HG02973 (cell line): ENCODE measurements around the gene LRRC14B.
"Not testable (repeated sequence)": the region's sequence is repeated elsewhere in the genome, so short reads cannot be mapped to it uniquely, and the experiment has no call there.

Experiments used
- ATAC-seq: cut with Tn5 transposase; IDR thresholded peaks from one replicate; pipeline ENCODE4 v1.9.1; 2021; ENCODE audit warnings: moderate library complexity; ENCODE audit not compliant: unreplicated experiment

The LRRC14B gene

GRCh38 chr5:159448-160172 is 31.7 kb upstream of the LRRC14B start:
- no peak for ATAC-seq

DNA sequence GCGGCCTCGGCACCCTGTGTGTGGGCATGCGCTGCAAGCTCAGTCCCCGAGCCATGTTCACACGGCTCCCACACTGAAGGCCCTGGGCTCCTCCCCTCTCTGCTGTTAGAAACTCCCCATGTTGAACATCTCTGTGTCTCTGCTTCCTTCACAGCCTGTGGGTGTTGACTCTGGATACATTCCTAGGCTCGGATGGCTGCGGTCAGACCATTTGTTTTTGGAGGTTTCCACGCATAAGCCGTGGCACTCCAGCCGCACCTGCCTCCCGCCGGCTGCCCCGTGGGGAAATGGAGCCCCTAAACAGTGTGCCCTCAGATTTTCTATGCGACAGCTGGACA is 31.2 kb upstream of the LRRC14B start:
- ATAC-seq, result no peak

DNA sequence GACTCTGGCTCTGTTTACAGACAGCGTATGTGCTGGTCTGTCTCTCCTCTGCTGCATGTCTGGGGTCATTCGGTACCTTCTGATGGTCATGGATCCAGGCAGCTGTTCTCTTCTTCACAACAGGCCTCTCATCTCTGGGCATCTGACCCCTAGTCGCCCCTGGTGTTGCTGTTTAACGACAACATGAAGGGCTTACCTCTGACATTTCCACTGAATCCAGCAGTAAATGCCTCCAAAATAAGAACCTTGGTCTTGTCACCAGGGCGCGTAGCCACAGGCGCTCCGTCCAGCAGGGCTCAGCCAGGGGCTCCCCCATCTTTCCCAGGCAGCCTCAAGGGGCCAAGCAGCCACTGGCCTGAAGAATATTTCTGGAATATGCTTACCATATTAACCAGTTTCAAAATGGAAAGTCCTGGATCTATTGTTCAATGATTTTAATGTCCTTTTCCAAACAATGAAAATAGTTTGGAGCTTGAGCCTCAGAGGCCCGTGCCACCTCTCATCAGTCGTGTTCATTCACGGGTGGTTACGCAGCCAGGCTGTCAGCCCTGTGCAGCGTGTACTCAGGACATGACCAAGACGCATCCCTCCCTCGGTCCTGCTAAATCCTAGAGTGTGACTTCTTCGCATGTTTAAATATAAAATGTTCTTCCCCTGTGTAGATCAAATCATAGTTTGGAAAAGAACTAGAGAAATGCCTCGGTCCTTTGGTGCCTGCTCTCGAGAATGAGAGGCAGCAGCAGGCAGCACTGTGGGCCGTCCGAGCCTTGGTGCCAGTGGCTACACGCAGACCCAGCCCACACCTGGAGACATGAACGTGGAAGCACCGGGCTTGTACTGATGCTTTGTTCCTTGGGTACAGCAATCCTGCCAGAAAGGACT is 30.1 kb upstream of the LRRC14B start:
- ATAC-seq, result no peak

DNA sequence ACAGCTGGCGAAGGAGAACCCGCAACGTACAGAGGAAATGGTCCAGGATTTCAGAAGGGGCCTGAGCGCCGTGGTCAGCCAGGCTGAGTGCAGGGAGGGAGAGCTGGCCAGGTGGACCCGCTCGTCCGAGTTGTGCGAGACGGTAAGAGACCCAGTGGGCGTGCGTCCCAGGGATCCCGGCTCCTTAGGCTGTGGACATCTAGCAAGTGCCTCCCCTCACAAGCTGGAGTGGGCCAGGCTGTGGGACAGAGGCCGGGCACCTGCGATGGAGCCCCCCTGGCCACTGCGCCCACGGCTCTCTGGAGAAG is 29.5 kb upstream of the LRRC14B start:
- ATAC-seq, result no peak

DNA sequence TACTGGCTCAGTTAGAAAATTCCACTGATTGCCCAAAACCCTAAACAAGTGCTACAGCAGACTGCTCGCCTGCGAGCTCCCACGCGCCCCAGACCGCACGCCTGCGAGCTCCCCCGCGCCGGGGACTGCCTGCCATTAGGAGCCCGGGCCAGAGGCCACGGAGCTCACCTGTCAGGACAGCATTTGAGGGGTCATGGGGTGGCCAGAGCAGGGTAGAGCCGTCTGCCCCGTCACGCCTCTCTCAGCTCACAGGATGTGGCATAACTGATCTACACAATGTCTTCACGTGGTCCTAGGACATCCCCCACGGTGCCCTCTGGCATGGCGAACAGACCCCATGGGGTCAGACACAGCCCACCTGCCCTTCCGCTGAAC is 29.1 kb upstream of the LRRC14B start:
- no peak for ATAC-seq

GRCh38 chr5:162565-163337 is 28.5 kb upstream of the LRRC14B start:
- no peak for ATAC-seq

DNA sequence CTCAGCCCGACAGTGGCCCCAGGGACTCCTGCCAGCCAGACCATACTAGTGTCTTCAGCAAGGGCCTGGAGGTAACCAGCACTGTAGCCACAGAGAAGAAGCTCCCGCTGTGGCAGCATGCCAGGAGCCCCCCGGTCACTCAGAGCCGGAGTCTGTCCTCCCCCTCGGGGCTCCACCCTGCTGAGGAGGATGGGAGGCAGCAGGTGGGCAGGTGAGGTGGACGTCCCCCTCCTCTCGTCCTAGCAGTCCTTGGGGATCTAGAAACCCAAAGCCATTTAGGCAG is 28.0 kb upstream of the LRRC14B start:
- no peak for ATAC-seq

GRCh38 chr5:163841-164240 is 27.5 kb upstream of the LRRC14B start:
- ATAC-seq, result no peak

DNA sequence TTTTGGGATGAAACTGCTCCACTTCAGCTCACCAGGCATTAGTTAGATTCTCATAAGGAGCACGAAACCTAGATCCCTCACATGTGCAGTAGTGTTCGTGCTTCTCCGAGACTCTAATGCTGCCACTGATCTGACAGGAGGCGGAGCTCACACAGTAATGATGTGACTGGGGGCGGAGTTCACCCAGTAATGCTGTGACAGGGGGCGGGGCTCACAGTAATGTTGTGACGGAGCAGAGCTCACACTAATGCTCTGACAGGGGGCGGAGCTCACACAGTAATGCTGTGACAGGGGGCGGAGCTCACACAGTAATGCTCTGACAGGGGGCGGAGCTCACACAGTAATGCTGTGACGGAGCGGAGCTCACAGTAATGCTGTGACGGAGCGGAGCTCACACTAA is 27.1 kb upstream of the LRRC14B start:
- ATAC-seq, result no peak

DNA sequence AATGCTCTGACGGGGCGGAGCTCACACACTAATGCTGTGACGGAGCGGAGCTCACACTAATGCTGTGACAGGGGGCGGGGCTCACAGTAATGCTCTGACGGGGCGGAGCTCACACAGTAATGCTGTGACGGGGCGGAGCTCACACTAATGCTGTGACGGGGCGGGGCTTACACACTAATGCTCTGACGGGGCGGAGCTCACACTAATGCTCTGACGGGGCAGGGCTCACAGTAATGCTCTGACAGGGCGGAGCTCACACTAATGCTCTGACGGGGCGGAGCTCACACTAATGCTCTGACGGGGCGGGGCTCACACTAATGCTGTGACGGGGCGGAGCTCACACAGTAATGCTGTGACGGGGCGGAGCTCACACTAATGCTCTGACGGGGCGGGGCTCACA is 26.5 kb upstream of the LRRC14B start:
- not testable (repeated sequence) for ATAC-seq

- ATAC-seq, result no peak
Observed at GRCh38 chr5:166441-167372, 24.6 kb upstream of the LRRC14B start.

GRCh38 chr5:167511-167910 is 23.8 kb upstream of the LRRC14B start:
- no peak for ATAC-seq

- ATAC-seq, result no peak
Observed at GRCh38 chr5:167982-168660, 23.2 kb upstream of the LRRC14B start.

DNA sequence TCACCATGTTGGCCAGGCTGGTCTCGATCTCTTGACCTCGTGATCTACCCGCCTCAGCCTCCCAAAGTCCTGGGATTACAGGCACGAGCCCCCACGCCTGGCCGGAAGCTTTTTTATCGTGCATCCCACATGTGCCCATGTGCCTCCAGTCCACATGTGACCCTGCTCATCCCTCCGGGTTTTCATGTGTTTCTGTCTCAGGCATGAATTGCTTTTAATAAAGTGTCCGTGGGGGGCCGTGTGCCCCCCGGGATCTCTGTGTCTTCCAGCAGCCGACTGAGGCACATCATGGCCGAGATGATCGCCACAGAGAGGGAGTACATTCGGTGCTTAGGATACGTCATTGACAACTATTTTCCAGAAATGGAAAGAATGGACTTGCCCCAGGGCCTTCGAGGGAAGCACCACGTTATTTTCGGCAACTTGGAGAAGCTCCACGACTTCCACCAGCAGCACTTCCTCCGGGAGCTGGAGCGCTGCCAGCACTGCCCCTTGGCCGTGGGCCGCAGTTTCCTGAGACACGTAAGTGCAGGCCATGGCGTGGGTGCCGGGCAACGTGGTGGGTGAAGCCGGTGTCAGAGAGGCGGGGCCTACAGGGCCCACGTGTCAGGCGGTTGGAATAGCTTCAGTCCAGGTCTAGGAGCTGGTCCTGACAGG is 22.1 kb upstream of the LRRC14B start:
- no peak for ATAC-seq

DNA sequence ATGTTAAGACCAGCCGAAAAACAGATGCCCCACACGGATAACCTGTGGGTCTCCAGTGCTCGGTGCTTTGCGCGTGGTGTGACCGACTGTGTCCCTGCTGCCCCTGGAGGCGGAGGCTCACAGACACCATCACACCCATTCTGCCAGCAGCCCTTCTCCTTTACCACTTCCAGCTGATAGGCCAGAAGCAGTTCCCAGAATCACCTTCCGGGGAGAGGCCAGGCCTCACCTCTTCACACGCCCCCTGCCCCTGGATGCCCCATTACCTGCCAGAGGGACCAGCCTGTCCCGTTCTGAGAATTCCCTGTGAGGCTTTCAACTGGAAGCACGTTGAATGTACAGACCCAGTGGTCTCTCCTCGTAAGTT is 21.6 kb upstream of the LRRC14B start:
- no peak for ATAC-seq

- ATAC-seq, result no peak
Observed at GRCh38 chr5:170971-171800, 20.1 kb upstream of the LRRC14B start.

GRCh38 chr5:171801-172331 is 19.4 kb upstream of the LRRC14B start:
- ATAC-seq, result no peak

DNA sequence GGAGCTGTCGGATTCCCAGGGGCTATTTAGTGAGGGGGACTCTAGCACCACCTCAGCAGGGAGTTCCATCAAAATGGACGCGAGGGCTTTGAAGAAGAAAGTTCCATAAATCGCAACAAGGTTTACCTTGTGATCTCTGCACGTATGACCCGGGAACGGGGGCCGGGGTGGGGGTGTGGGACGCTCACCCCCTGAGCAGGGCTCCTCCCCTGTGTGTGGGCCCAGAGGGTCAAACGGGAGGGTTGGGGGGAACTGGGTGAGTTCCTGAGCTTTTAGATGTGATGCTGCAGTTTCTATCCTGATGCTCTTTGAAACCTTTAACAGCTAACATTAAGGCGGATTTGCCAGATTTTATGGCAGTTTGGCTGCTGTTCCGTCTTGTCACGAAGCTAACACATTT is 18.9 kb upstream of the LRRC14B start:
- ATAC-seq, result no peak

DNA sequence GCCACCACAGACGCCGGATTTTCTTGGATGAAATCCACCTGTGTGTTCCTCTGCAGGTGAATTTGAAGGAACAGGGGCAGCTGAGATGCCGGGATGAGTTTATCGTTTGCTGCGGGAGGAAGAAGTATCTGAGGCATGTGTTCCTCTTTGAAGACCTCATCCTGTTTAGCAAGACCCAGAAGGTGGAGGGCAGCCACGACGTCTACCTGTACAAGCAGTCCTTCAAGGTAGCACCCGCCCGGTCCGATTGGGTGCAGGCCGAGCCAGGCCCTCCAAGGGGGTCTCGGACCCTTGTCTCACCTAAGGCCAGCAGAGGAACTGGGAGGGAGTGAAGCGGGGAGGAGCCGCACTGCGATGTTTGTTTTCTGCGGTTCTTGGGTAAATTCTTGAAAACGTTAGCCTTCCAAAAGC is 18.4 kb upstream of the LRRC14B start:
- ATAC-seq, result no peak
